ENCODE results near the gene SIRPG.

SIRPG gene

DNA sequence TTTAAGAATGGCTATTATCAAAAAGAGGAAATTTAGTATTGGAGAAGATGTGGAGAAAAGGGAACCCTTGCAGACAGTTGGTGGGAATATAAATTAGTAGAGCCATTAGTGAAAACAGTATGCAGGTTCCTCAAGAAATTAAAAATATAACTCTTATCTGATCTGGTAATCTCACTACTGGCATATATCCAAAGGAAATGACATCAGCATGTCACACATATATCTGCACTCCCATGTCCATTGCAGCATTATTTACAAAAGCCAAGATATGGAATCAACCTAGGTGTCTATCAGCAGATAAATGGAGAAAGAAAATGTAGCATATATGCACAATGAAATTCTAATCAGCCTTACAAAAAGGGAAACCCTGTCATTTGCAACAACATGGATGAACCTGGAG lies 2.6 kb downstream of the SIRPG start:
- DNase-seq (ENCODE audit: low spot score) = no peak
- H3K27ac ChIP-seq = no peak overlapping the region
- TF ChIP-seq, protein P1, sequence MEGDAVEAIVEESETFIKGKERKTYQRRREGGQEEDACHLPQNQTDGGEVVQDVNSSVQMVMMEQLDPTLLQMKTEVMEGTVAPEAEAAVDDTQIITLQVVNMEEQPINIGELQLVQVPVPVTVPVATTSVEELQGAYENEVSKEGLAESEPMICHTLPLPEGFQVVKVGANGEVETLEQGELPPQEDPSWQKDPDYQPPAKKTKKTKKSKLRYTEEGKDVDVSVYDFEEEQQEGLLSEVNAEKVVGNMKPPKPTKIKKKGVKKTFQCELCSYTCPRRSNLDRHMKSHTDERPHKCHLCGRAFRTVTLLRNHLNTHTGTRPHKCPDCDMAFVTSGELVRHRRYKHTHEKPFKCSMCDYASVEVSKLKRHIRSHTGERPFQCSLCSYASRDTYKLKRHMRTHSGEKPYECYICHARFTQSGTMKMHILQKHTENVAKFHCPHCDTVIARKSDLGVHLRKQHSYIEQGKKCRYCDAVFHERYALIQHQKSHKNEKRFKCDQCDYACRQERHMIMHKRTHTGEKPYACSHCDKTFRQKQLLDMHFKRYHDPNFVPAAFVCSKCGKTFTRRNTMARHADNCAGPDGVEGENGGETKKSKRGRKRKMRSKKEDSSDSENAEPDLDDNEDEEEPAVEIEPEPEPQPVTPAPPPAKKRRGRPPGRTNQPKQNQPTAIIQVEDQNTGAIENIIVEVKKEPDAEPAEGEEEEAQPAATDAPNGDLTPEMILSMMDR (conservative IDR thresholded peaks at IDR 0.05; ENCODE audit: low read depth) = no peak
- ChIA-PET CTCF (no interaction called here), POLR2A (ENCODE audit: low non-redundant PET) (no interaction called here)

DNA sequence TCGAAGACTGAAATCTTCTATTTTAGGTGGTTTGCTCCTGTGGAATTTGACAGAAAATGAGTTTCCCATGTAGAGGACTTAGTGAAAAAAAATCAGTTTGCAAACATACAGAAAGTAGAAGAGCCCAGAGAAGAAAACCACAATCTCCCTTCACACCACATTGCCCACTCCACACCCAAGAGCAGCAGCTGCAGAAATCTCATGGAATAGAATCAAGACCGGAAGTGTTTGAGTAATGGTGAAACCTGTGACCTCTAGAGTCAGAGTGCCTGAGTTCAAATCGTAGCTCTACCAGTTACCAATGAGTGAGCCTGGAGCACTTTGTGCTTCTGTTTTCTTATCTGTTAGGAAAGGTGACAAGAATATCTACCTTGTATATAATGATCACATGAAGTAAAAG lies 4.6 kb downstream of the SIRPG start:
- TF ChIP-seq, protein P1 (conservative IDR thresholded peaks at IDR 0.05; ENCODE audit: low read depth) = no peak
- no peak for DNase-seq (ENCODE audit: low spot score)
- POLR2A ChIA-PET (ENCODE audit: low non-redundant PET) = no interaction called here
- no peak overlapping the region for H3K27ac ChIP-seq
- CTCF ChIA-PET = no interaction called here

DNA sequence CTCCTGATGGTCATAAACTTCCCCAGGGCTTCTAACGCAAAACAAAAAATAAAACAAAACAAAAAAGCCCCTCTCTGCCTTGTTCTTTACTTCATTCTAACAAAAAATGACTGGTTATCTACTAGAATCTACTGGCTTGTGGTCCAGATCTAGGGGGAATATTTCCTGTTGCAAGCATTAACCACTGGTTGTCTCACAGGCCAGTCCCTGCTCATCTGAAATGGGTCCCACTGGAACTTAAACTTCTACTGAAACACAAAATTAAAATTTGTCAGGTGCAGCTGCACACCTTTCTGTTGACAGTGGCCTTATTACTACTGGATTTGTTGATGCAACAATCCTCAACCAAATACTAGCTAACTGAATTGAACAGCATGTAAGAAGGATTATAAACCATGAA lies 5.5 kb downstream of the SIRPG start:
- H3K27ac ChIP-seq = no peak overlapping the region
- ChIA-PET CTCF (interaction anchor here (0.6 kb wide), 1 partner anchor 10 kb away, joined by 4 read pairs; no protein-coding TSS in a partner anchor), POLR2A (ENCODE audit: low non-redundant PET) (no interaction called here)
- TF ChIP-seq, protein P1 (conservative IDR thresholded peaks at IDR 0.05; ENCODE audit: low read depth) = no peak
- DNase-seq (ENCODE audit: low spot score) = no peak

DNA sequence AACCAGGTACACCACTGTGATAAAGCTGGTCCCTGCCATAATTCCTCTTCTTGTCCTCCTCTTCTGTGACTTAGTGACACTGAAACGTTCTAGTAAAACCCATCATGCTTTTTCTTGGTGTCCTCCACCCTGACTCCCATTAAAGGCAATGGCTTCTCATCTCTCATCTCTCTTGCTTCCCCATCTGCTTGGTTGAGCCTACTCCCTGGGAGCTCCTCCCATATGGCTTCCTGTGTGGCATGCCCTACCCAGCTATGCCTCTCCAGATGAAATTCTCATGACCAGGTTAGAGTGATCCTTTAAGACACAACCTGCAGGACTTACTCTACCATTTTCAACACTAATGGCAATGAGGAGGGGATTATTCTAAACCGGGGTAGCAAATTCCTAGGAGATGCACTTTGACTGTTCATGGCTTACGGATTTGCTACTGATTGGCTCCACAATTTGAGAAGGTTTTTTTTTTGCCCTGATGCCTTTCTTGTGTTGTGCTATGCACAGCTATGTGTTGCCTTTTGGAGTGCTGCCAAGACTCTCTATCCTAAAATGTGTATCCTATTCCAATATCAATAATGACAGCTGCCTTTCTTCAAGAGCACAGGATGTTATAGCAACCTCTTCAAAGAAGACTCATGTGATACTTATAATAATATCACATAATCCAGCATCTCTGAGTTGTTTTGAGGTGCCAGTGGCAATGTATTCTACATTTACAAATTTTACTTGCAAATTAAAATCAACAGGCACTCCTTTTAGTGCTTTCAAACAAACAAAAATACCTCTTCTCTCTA lies 6.1 kb downstream of the SIRPG start:
- ChIA-PET CTCF (interaction anchor here (0.6 kb wide), 1 partner anchor 11 kb away, joined by 4 read pairs; no protein-coding TSS in a partner anchor), POLR2A (ENCODE audit: low non-redundant PET) (no interaction called here)
- TF ChIP-seq, protein P1 (conservative IDR thresholded peaks at IDR 0.05; ENCODE audit: low read depth) = no peak
- no peak overlapping the region for H3K27ac ChIP-seq
- no peak for DNase-seq (ENCODE audit: low spot score)

DNA sequence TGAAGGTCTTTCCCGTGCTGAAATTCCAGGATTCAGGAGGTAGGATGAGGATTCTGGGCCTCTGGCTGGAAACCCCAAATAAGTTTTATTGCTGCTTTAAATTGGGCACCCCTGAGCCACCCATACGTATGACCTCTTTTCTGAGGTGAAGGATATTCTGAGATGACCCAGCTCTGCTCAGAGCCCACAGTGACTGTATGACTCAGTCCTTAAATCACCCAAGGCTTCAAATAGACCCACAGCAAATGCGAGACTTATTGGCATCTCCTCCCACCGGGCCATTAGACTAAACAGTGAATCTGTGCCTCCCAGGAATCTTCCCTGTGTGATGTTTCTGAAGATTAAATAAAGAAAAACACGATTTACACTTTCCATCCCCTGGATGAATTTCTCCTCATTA lies 9.5 kb downstream of the SIRPG start:
- ChIA-PET POLR2A (ENCODE audit: low non-redundant PET) (no interaction called here), CTCF (no interaction called here)
- DNase-seq (ENCODE audit: low spot score) = no peak
- TF ChIP-seq, protein P1 (conservative IDR thresholded peaks at IDR 0.05; ENCODE audit: low read depth) = no peak
- no peak overlapping the region for H3K27ac ChIP-seq

DNA sequence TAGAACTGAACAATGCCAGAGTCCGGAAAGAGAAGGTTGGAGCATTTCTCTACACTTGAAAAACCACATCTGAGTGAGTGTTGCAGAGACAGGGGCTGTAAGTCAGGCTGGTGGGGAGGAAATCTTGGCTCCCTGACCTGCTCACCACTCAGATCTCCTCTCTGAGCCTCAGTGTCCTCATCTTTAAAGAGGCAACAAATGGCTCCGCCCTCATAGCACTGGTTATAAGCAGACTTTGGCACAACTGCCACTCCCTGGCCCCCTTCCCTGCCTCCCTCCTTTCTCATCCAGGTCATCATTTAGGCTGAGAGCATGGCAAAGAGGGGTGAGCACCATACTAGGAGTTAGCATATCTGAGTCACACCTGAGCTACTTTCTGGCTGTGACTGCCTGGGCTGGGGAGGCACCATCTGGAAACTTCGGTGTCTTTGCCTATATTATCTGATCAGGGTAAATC lies 10.6 kb downstream of the SIRPG start:
- TF ChIP-seq, protein P1 (conservative IDR thresholded peaks at IDR 0.05; ENCODE audit: low read depth) = no peak
- CTCF ChIA-PET = interaction anchor here (0.6 to 0.7 kb wide), 3 partner anchors 34 to 240 kb away, joined by 3 to 4 read pairs (median 3); no protein-coding TSS in a partner anchor
- no peak for DNase-seq (ENCODE audit: low spot score)
- POLR2A ChIA-PET (ENCODE audit: low non-redundant PET) = no interaction called here
- no peak overlapping the region for H3K27ac ChIP-seq
